GM21576 (cell line): Measurements from ENCODE around the gene GLI3.

Experiments
- ATAC-seq: cut with Tn5 transposase; IDR thresholded peaks from one replicate; pipeline ENCODE4 v1.9.1; 2021; ENCODE audit warnings: mild to moderate bottlenecking, moderate library complexity; ENCODE audit not compliant: unreplicated experiment

Gene GLI3

GRCh38 chr7:41976411-41976810 lies 260.6 kb downstream of the GLI3 start:
- no peak for ATAC-seq

GRCh38 chr7:41975849-41976248 lies 261.2 kb downstream of the GLI3 start:
- no peak for ATAC-seq

- ATAC-seq: no peak
Measured at GRCh38 chr7:41974870-41975557, 262.0 kb downstream of the GLI3 start.

GRCh38 chr7:41973202-41973730 lies 263.7 kb downstream of the GLI3 start:
- no peak for ATAC-seq

- ATAC-seq: no peak
Measured at GRCh38 chr7:41972776-41973175, 264.2 kb downstream of the GLI3 start.

- no peak for ATAC-seq
Measured at GRCh38 chr7:41972270-41972669, 264.7 kb downstream of the GLI3 start.

- no peak for ATAC-seq
Measured at GRCh38 chr7:41971640-41972187, 265.3 kb downstream of the GLI3 start.

GRCh38 chr7:41970941-41971340 lies 266.1 kb downstream of the GLI3 start:
- no peak for ATAC-seq

- ATAC-seq: no peak
Measured at GRCh38 chr7:41969561-41970105, 267.4 kb downstream of the GLI3 start.

GRCh38 chr7:41967156-41967555 lies 269.9 kb downstream of the GLI3 start:
- no peak for ATAC-seq

- ATAC-seq: no peak
Measured at GRCh38 chr7:41965951-41966505, 271.0 kb downstream of the GLI3 start.

- ATAC-seq: no peak
Measured at GRCh38 chr7:41964849-41965745, 271.9 kb downstream of the GLI3 start.

GRCh38 chr7:41964183-41964753 lies 272.7 kb downstream of the GLI3 start:
- no peak for ATAC-seq

GRCh38 chr7:41956705-41957104 lies 280.3 kb downstream of the GLI3 start:
- ATAC-seq: no peak

- no peak for ATAC-seq
Measured at GRCh38 chr7:41955893-41956675, 280.9 kb downstream of the GLI3 start.

GRCh38 chr7:41955451-41955850 lies 281.6 kb downstream of the GLI3 start:
- no peak for ATAC-seq

GRCh38 chr7:41954976-41955375 lies 282.0 kb downstream of the GLI3 start:
- ATAC-seq: no peak

- ATAC-seq: no peak
Measured at GRCh38 chr7:41948503-41948902, 288.5 kb downstream of the GLI3 start.

GRCh38 chr7:41943094-41943577 lies 293.9 kb downstream of the GLI3 start:
- peak; percentile 89 for ATAC-seq
